NCI-H128 (cell line): Measurements from ENCODE around the gene KLHDC1.
"Not testable (repeated sequence)": the region's sequence is repeated elsewhere in the genome, so short reads cannot be mapped to it uniquely, and the experiment has no call there.

Experiments used
- DNase-seq: peaks from one replicate; lab custom pipeline; 2025; ENCODE audit not compliant: unreplicated experiment; lab: John Stamatoyannopoulos, UW

Gene KLHDC1

GRCh38 chr14:49781040-49781439 lies 88.1 kb downstream of the KLHDC1 start:
- not testable (repeated sequence) for DNase-seq

GRCh38 chr14:49783394-49784014 lies 90.6 kb downstream of the KLHDC1 start:
- DNase-seq = no peak

- no peak for DNase-seq
These were observed 93.4 kb downstream of the KLHDC1 start for GRCh38 chr14:49786315-49786714.

- no peak for DNase-seq
These were observed 99.7 kb downstream of the KLHDC1 start for GRCh38 chr14:49792618-49793017.

GRCh38 chr14:49796025-49796424 lies 103.1 kb downstream of the KLHDC1 start:
- DNase-seq = no peak
